ENCODE data around the gene CCDC127.
"Not testable (repeated sequence)": the region's sequence is repeated elsewhere in the genome, so short reads cannot be mapped to it uniquely, and the experiment has no call there.

The CCDC127 gene

DNA sequence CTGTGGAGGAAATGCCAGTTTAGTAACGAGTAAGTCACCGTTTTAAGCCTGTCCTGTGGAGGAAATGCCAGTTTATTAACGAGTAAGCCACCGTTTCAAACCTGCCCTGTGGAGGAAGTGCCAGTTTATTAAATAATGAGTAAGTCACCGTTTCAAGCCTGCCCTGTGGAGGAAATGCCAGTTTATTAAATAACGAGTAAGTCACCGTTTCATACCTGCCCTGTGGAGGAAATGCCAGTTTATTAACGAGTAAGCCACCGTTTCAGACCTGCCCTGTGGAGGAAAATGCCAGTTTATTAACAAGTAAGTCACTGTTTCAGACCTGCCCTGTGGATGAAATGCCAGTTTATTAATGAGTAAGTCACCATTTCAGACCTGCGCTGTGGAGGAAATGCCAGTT lies 34.6 kb upstream of the CCDC127 start:
- no peak for DNase-seq (ENCODE audit: extremely low read depth, insufficient read length)
- Histone ChIP-seq H3K27me3 (replicated peaks; ENCODE audit: control insufficient read depth, insufficient read depth, low read length) (no peaks in the 10 kb centered on the region), H3K36me3 (ENCODE audit: control insufficient read depth, insufficient read depth, low read length) (peaks cover 13% of the 10 kb centered on the region), H3K4me3 (replicated peaks; ENCODE audit: low read depth, low read length) (no peak overlapping the region)
- TF ChIP-seq, protein P1, sequence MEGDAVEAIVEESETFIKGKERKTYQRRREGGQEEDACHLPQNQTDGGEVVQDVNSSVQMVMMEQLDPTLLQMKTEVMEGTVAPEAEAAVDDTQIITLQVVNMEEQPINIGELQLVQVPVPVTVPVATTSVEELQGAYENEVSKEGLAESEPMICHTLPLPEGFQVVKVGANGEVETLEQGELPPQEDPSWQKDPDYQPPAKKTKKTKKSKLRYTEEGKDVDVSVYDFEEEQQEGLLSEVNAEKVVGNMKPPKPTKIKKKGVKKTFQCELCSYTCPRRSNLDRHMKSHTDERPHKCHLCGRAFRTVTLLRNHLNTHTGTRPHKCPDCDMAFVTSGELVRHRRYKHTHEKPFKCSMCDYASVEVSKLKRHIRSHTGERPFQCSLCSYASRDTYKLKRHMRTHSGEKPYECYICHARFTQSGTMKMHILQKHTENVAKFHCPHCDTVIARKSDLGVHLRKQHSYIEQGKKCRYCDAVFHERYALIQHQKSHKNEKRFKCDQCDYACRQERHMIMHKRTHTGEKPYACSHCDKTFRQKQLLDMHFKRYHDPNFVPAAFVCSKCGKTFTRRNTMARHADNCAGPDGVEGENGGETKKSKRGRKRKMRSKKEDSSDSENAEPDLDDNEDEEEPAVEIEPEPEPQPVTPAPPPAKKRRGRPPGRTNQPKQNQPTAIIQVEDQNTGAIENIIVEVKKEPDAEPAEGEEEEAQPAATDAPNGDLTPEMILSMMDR (IDR thresholded peaks at IDR 0.05; ENCODE audit: insufficient read depth, low read length, poor library complexity, severe bottlenecking): no peak

DNA sequence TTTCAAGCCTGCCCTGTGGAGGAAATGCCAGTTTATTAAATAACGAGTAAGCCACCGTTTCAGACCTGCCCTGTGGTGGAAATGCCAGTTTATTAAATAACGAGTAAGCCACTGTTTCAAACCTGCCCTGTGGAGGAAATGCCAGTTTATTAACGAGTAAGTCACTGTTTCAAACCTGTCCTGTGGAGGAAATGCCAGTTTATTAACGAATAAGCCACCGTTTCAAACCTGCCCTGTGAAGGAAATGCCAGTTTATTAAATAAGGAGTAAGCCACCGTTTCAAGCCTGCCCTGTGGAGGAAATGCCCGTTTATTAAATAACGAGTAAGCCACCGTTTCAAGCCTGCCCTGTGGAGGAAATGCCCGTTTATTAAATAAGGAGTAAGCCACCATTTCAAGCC lies 34.0 kb upstream of the CCDC127 start:
- not testable (repeated sequence) for DNase-seq (ENCODE audit: extremely low read depth, insufficient read length); H3K4me3 ChIP-seq (replicated peaks; ENCODE audit: low read depth, low read length); H3K27me3 ChIP-seq (replicated peaks; ENCODE audit: control insufficient read depth, insufficient read depth, low read length)
- peaks cover 10% of the 10 kb centered on the region for H3K36me3 ChIP-seq (ENCODE audit: control insufficient read depth, insufficient read depth, low read length)

DNA sequence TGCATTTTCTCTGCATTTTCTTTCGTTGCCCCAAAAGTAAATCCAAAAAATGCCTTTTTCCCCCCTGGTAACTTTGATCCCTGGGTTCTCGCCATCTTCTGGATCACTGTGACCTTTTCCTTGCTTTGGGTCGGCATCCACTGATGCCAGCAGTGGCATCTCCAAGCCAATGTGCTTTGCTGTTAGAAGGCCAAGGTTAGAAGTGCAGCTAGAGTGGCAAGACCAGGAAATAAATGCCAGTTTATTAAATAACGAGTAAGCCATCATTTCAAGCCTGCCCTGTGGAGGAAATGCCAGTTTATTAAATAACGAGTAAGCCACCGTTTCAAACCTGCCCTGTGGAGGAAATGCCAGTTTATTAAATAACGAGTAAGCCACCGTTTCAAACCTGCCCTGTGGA lies 33.6 kb upstream of the CCDC127 start:
- not testable (repeated sequence) for H3K27me3 ChIP-seq (replicated peaks; ENCODE audit: control insufficient read depth, insufficient read depth, low read length); DNase-seq (ENCODE audit: extremely low read depth, insufficient read length); H3K4me3 ChIP-seq (replicated peaks; ENCODE audit: low read depth, low read length)
- peaks cover 10% of the 10 kb centered on the region for H3K36me3 ChIP-seq (ENCODE audit: control insufficient read depth, insufficient read depth, low read length)

GRCh38 chr5:251016-251415 lies 33.1 kb upstream of the CCDC127 start:
- not testable (repeated sequence) for H3K27me3 ChIP-seq (replicated peaks; ENCODE audit: control insufficient read depth, insufficient read depth, low read length); DNase-seq (ENCODE audit: extremely low read depth, insufficient read length); H3K4me3 ChIP-seq (replicated peaks; ENCODE audit: low read depth, low read length)
- peaks cover 10% of the 10 kb centered on the region for H3K36me3 ChIP-seq (ENCODE audit: control insufficient read depth, insufficient read depth, low read length)

GRCh38 chr5:250396-250795 lies 32.4 kb upstream of the CCDC127 start:
- not testable (repeated sequence) for H3K27me3 ChIP-seq (replicated peaks; ENCODE audit: control insufficient read depth, insufficient read depth, low read length); H3K4me3 ChIP-seq (replicated peaks; ENCODE audit: low read depth, low read length); DNase-seq (ENCODE audit: extremely low read depth, insufficient read length)
- peaks cover 10% of the 10 kb centered on the region for H3K36me3 ChIP-seq (ENCODE audit: control insufficient read depth, insufficient read depth, low read length)

DNA sequence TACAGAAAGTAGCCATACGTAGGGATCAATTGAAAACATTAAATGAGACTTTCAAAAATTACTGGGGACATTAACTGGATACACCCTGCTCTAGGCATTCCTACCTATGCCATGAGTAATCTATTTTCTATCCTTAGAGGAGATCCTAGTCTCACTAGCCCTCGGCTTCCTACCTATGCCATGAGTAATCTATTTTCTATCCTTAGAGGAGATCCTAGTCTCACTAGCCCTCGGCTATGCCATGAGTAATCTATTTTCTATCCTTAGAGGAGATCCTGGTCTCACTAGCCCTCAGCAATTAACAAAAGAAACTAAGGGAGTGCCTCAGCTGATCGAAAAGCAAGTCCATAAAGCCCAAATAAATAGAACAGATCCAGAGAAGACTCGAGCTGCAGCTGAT lies 27.8 kb upstream of the CCDC127 start:
- not testable (repeated sequence) for DNase-seq (ENCODE audit: extremely low read depth, insufficient read length); H3K4me3 ChIP-seq (replicated peaks; ENCODE audit: low read depth, low read length); H3K27me3 ChIP-seq (replicated peaks; ENCODE audit: control insufficient read depth, insufficient read depth, low read length); H3K36me3 ChIP-seq (ENCODE audit: control insufficient read depth, insufficient read depth, low read length)

DNA sequence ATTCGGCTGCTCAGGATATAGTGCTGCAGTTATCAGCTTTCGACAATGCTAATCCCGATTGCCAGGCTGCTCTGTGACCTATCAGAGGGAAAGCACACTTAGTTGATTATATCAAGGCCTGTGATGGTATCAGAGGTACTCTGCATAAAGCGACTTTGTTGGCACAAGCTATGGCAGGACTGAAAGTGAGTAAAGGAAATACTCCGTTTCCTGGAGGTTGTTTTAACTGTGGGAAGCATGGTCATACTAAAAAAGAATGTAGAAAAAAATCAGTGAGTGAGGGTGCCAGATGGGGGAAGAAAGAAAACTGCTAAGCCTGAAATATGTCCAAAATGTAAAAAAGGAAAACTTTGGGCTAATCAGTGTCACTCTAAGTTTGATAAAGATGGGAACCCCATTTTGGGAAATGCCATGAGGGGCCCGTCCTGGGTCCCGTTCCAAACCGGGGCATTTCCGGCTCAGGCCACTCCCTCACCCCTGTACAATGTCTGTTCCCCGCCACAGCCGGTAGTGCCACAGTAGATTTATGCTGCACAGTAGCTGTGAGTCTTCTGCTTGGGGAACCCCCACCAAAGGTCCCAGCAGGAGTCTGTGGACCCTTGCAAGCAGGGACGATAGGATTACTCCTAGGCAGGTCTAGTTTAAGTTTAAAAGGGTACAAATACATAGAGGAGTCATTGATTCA lies 25.9 kb upstream of the CCDC127 start:
- DNase-seq (ENCODE audit: extremely low read depth, insufficient read length); H3K4me3 ChIP-seq (replicated peaks; ENCODE audit: low read depth, low read length); H3K27me3 ChIP-seq (replicated peaks; ENCODE audit: control insufficient read depth, insufficient read depth, low read length): not testable (repeated sequence)
- H3K36me3 ChIP-seq (ENCODE audit: control insufficient read depth, insufficient read depth, low read length): peaks cover 11% of the 10 kb centered on the region

- H3K4me3 ChIP-seq (replicated peaks; ENCODE audit: low read depth, low read length); DNase-seq (ENCODE audit: extremely low read depth, insufficient read length); H3K27me3 ChIP-seq (replicated peaks; ENCODE audit: control insufficient read depth, insufficient read depth, low read length): not testable (repeated sequence)
- peaks cover 14% of the 10 kb centered on the region for H3K36me3 ChIP-seq (ENCODE audit: control insufficient read depth, insufficient read depth, low read length)
Observed at GRCh38 chr5:241045-241669, 23.2 kb upstream of the CCDC127 start.

GRCh38 chr5:240550-240949 lies 22.6 kb upstream of the CCDC127 start:
- peaks cover 14% of the 10 kb centered on the region for H3K36me3 ChIP-seq (ENCODE audit: control insufficient read depth, insufficient read depth, low read length)
- H3K4me3 ChIP-seq (replicated peaks; ENCODE audit: low read depth, low read length); DNase-seq (ENCODE audit: extremely low read depth, insufficient read length); H3K27me3 ChIP-seq (replicated peaks; ENCODE audit: control insufficient read depth, insufficient read depth, low read length): not testable (repeated sequence)

DNA sequence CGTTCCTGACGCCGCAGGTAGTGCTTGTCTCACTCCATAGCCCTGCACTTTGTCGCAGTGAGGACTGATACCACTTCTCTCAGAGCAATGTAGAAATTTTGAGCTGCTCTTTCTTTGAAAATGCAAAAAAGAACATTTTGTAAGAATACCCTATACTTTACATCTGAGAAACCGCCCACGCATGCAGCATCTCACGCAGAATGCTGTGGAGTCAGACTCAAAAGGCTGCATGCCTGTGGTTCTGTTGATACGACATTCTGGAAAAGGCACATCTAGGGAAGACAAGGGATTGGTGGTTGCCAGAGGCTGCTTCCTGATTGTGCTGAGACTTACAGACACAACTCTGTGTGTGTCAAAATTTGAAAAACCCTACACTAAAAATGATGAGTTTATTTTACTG lies 20.0 kb upstream of the CCDC127 start:
- peaks cover 19% of the 10 kb centered on the region for H3K36me3 ChIP-seq (ENCODE audit: control insufficient read depth, insufficient read depth, low read length)
- H3K27me3 ChIP-seq (replicated peaks; ENCODE audit: control insufficient read depth, insufficient read depth, low read length); DNase-seq (ENCODE audit: extremely low read depth, insufficient read length); H3K4me3 ChIP-seq (replicated peaks; ENCODE audit: low read depth, low read length): not testable (repeated sequence)

GRCh38 chr5:235527-235926 lies 17.6 kb upstream of the CCDC127 start:
- not testable (repeated sequence) for DNase-seq (ENCODE audit: extremely low read depth, insufficient read length); H3K27me3 ChIP-seq (replicated peaks; ENCODE audit: control insufficient read depth, insufficient read depth, low read length); H3K4me3 ChIP-seq (replicated peaks; ENCODE audit: low read depth, low read length)
- H3K36me3 ChIP-seq (ENCODE audit: control insufficient read depth, insufficient read depth, low read length): peaks cover 18% of the 10 kb centered on the region

Measured in GM06990 (cell line).